ENCODE measurements around the gene ZMIZ1. TPM values are rescaled to one million over a fixed set of nuclear protein-coding genes. Genes with fewer than 3 reads are reported as not detected.
A peak's percentile ranks its signal among the peaks of the same experiment; 100 is the strongest.

Gene ZMIZ1
- total RNA-seq, 4 donors from 2014 or later = 65.5 to 88.2 (median 69.3) TPM

DNA sequence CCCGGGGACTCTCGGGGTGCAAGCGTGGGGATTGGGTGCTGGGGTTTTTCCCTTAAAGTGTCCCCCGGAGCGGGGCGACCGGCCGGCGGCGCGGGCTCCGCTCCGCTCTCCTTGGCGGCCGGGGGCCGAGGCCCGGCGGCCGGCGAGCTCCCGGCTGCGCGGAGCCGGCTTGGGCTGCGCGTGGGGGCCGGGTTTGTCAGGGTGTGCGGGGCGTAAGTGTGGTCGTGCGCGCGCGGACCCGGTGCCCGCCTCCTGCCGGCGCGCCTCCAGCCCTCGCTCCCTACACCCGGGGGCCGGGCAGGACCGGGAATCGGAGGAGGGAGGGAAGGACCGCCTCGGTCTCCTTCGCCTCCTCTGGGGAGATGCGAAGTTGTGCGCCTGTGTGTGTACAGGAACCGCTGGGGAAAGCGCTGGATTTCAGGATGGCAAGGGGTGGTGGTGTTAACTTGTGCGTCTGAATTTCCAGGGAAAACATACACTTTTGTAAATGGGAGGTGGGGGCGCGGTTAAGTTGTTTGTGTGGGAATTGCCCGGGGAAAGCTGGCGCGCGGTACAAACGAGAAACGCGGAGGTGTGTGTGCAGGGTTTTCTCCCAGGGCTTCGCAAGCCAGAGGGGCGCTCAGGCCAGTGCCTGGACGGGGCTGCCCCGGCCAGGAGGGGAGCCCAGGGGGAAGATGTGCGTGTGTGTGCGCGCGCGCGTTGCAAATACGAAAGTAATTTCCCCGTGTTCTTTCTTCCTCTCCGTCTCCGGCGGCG lies 737 bp downstream of the ZMIZ1 start:
- Histone ChIP-seq H3K36me3 (no peaks in the 10 kb centered on the region), H3K27ac (peak overlapping the region; percentile 85 to 98 (median 93)), H3K4me1 (peaks cover 12 to 56% (median 39%) of the 10 kb centered on the region in 4 donors), H3K27me3 (no peaks in the 10 kb centered on the region), H3K9me3 (no peaks in the 10 kb centered on the region), H3K4me3 (peak overlapping the region; percentile 68 to 97 (median 79))
- TF ChIP-seq POLR2A (IDR thresholded peaks at IDR 0.05) (no peak), EP300 (IDR thresholded peaks at IDR 0.05) (peak in 1 of 2 donors; percentile 44)
- TF ChIP-seq, protein P1, sequence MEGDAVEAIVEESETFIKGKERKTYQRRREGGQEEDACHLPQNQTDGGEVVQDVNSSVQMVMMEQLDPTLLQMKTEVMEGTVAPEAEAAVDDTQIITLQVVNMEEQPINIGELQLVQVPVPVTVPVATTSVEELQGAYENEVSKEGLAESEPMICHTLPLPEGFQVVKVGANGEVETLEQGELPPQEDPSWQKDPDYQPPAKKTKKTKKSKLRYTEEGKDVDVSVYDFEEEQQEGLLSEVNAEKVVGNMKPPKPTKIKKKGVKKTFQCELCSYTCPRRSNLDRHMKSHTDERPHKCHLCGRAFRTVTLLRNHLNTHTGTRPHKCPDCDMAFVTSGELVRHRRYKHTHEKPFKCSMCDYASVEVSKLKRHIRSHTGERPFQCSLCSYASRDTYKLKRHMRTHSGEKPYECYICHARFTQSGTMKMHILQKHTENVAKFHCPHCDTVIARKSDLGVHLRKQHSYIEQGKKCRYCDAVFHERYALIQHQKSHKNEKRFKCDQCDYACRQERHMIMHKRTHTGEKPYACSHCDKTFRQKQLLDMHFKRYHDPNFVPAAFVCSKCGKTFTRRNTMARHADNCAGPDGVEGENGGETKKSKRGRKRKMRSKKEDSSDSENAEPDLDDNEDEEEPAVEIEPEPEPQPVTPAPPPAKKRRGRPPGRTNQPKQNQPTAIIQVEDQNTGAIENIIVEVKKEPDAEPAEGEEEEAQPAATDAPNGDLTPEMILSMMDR (IDR thresholded peaks at IDR 0.05) = peak in 2 of 5 experiments; percentile 7 to 26
- WGBS, 2 donors = 0% methylated on average over 38 to 45 of the region's 77 CpGs
- DNase-seq (ENCODE audit: low spot score in 2 of 2) = no peak

DNA sequence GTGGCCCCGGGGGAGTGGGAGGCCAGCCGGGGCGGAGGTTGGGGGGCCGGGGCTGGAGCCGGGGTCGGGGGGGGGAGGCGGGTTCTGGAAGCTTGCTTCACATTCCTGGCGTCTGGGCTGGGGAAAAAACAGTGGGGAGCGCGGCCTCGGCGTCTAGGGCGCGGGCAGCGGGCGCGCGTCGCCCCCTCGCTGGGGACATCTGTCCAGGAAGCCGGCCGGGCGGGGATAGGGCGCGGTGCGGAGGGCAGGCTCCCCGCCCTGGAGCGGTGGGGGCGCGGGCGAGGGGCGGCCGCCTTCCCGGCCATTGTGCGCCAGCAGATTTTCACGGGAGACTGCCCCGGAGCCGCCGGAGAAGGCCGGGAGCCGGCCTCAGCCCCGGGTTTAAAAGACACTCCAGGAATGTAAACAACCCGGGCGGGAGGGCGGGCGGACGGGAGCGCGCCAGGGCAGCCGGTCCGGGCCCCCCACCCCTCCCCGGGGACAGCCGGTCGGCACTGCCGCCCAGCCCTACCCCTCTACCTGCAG lies 1.4 kb downstream of the ZMIZ1 start:
- WGBS, 2 donors = 0% methylated on average over 18 to 51 of the region's 55 CpGs
- Histone ChIP-seq H3K36me3 (no peaks in the 10 kb centered on the region), H3K9me3 (no peaks in the 10 kb centered on the region), H3K4me1 (peaks cover 12 to 63% (median 45%) of the 10 kb centered on the region in 4 donors), H3K27ac (peak overlapping the region; percentile 85 to 98 (median 93)), H3K4me3 (peak overlapping the region; percentile 68 to 97 (median 79)), H3K27me3 (no peaks in the 10 kb centered on the region)
- no peak for DNase-seq (ENCODE audit: low spot score in 2 of 2)
- TF ChIP-seq POLR2A (IDR thresholded peaks at IDR 0.05) = no peak
- TF ChIP-seq, protein P1 (IDR thresholded peaks at IDR 0.05) = no peak
- no peak for TF ChIP-seq EP300 (IDR thresholded peaks at IDR 0.05)

DNA sequence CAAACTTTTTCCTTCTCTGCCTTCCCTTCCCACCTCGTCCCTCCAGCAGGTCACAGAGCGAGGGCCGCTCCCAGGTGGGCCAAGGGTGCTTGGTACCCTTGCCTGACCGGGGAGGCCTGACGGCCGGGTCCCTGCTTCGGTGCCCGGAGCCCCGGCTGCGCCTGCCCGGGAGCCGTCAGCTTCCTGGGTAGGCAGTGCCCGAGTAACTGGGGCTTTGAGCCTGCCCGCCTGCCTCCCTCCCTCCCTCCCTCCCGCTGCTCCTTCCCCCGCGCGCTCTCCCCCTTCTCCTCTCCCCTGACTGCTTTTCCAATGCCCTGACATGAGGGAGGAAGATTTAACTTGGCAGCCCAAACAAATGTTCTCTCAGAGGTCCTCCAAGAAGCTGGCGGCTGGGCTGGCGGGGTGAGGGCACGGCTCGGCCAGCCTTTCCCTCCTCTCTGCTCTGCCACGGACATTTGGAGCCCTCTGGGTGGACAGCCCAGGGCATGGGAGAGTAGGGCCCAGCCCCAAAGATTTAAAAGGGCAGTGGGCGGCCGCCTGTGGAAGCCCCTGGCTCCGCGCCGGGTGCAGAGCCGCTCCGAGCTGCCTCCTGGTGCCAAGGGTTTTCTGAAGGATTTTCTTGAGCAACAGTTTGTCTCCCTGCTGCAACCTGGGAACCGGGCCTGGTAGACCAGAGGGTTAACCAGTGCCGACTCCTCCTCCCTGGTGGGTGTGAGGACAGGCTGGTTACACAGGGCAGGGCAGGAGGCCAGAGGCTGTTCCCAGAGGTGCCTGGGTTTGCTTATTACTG lies 2.0 kb downstream of the ZMIZ1 start:
- H3K27me3 ChIP-seq = no peaks in the 10 kb centered on the region
- WGBS, 2 donors = 1% methylated on average over 22 to 25 of the region's 32 CpGs
- TF ChIP-seq EP300 (IDR thresholded peaks at IDR 0.05) (peak; percentile 15 to 93), POLR2A (IDR thresholded peaks at IDR 0.05) (peak; percentile 21 to 38)
- TF ChIP-seq, protein P1 (IDR thresholded peaks at IDR 0.05) = no peak
- H3K27ac ChIP-seq = peak overlapping the region; percentile 85 to 98 (median 93)
- H3K4me1 ChIP-seq = peaks cover 12 to 69% (median 52%) of the 10 kb centered on the region in 4 donors
- peak overlapping the region; percentile 68 to 97 (median 79) for H3K4me3 ChIP-seq
- DNase-seq (ENCODE audit: low spot score in 2 of 2) = peak; percentile 89 to 93
- no peaks in the 10 kb centered on the region for H3K36me3 ChIP-seq
- H3K9me3 ChIP-seq = no peaks in the 10 kb centered on the region

DNA sequence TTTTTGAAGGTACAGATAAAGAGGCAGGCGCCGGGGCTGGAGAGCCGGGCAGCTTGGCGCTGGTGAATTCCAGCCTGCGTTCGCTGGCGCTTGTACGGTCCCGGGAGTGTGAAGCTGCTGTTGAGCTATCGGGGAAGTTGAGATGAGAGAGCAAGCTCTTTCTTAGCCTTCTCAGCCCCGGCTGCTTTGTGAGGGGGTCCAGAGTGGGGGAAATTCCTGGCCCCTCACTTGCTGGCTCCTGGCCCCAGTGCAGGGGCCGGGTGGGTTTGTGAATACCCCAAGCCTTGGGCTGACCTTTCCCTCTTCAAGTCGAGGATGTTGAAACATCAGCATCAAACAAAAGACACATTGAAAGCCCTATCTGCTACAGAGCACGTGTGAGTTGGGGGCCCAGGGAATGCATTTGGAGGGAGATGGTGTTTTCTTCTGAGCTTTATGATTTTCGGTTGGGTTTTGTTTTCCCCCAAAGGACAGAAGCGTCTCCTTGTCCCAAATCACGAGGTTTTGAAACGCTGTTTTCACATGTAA lies 2.7 kb downstream of the ZMIZ1 start:
- H3K27me3 ChIP-seq = no peaks in the 10 kb centered on the region
- H3K9me3 ChIP-seq = no peaks in the 10 kb centered on the region
- no peaks in the 10 kb centered on the region for H3K36me3 ChIP-seq
- H3K4me3 ChIP-seq = peak overlapping the region; percentile 68 to 97 (median 79)
- peak overlapping the region; percentile 85 to 98 (median 93) for H3K27ac ChIP-seq
- H3K4me1 ChIP-seq = peaks cover 12 to 73% (median 59%) of the 10 kb centered on the region in 4 donors
- DNase-seq (ENCODE audit: low spot score in 2 of 2) = no peak
- WGBS, 2 donors = 2 to 5% methylated on average over 18 of the region's 18 CpGs
- TF ChIP-seq EP300 (IDR thresholded peaks at IDR 0.05) = no peak
- TF ChIP-seq, protein P1 (IDR thresholded peaks at IDR 0.05) = no peak
- TF ChIP-seq POLR2A (IDR thresholded peaks at IDR 0.05) = no peak
